GM21825 (cell line): ENCODE results near the gene CATSPER1.
"Not testable (repeated sequence)": the region's sequence is repeated elsewhere in the genome, so short reads cannot be mapped to it uniquely, and the experiment has no call there.

Experiments
- ATAC-seq: cut with Tn5 transposase; IDR thresholded peaks from one replicate; pipeline ENCODE4 v1.9.1; 2021; ENCODE audit warnings: mild to moderate bottlenecking, moderate library complexity; ENCODE audit not compliant: unreplicated experiment

Gene CATSPER1

DNA sequence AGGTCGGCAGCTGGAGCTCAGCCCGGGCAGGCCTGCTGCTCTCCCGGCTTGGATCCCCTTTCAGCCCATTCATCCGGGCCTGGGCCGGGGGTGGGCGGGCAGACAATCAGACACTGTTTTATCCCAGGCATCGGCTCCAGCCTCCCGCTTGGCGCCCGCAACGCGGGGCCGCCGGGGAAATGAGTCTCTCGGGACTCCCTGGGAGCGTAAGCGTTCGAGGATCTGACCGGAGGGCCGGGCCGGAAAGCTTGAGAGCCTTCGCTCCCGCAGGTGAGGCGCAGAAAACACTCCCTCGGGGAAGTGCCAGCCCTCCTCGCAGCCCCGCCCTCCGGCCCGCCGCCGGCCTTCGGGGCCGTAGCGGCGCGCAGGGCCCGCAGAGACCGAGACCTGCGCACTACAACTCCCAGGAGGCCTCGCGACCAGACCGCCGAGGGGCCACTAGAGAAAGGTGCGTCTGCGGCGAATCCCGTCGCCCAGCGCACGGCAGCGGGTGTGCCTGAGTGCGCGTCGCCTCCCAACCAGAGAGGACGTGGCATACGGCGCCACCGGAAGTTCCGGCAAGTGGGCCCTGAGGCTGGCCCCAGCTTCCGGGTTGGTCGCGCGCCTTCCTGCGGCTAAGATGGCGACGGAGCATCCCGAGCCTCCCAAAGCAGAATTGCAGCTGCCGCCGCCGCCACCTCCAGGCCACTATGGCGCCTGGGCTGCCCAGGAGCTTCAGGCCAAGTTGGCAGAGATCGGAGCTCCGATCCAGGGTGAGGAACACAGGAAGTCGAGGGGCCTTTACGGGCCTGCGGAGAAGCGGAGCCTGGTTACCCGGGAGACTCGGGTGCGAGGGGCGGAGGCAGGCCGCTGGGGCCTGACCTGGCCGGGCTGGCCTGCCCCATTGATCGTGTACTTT, 25.7 kb upstream of the CATSPER1 start, which contains the start of gene SF3B2:
TSS of gene SF3B2 (plus strand) at position 599 of the 898 bp plus-strand sequence. CDS start at position 620, 21 bp downstream.
- peak; percentile 94 for ATAC-seq

DNA sequence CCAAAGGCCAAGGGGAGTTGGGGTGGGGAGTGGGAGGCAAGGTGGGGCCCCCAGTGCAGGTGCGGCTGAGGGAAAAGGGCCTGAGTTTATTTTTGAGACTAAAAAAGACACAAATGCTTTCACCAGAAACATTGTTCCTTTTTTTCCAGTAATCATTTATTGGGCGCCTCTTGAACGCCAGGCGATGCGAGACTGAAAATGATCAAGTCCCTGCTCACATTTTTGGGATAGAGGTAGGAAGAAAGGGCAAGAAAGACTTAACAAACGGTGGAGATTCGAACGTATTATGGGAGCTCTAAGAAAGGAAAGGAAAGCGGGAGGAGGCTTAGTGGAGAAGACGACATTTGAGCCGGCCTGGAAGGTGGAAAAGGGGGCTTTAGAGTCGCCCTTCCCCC, 25.1 kb upstream of the CATSPER1 start:
- no peak for ATAC-seq

DNA sequence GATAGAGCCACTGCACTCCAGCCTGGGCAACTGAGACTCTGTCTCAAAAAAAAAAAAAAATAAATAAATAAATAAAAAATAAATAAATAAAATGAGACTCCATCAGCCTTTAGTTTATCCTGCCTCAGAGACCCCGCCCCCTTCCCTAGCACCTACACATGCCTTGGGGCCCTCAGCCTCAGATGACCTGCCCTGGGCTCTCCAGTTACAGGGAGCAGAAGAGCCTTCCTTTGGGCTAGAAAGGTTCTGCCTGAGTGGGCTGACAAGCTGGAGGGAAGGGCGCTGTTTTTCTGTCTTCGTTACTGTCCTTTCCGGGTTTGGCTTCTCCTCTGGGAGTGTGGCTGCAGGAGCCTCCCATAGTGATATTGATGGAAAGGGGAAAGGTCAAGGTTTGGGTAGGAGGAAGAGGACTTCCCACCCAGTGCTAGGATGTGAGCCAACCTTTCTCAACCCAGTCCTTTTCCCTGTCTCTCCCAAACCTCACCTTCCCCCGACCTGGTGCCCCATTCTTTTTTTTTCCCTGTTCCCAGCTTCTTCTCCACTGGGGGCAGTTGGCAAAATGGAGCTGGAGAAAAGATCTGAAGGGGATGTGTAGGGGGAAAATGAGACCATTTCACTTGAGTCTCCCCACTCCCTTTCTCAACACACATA, 24.4 kb upstream of the CATSPER1 start:
- ATAC-seq = no peak

DNA sequence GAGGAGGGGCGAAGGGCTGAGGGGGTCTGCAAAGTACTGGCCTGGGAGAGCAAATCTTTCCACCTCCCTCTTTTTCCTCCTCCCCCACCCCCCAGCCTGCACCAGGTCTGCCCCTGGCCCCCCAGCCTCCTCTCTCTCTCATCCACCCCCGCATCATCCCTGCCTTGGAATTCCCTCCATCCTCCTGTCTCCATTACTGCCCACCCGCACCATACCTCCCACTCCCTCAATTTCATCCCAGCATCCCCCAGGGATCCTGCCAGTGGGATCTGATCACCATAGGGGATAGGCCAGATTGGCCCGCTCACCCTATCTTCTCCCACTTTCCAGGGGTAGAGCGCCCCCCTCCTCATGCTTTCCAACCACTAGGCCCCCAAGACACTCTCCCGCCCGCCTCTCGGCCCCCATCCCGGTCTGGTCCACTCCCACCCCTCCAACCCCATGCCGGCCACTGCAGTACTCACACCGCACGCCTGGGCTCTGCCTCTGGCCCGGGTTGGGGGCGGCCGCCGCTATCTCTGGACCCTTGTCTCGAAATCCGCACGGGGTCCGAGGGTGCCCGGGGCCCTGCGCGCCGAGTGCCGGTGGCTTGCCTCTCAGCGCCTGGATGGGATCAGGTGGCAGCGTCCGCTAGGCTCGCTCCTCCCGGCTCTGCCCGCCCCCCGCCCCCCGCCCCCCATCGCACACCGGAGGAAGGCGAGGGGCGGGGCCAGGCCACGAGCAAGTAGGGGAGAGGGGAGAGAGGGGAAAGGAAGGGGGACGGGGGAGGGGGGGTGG, 22.5 kb upstream of the CATSPER1 start, which contains the start of gene GAL3ST3:
TSS of gene GAL3ST3 (minus strand) at position 615 of the 777 bp plus-strand sequence. CDS start 3,746 bp downstream, outside the sequence.
- no peak for ATAC-seq

DNA sequence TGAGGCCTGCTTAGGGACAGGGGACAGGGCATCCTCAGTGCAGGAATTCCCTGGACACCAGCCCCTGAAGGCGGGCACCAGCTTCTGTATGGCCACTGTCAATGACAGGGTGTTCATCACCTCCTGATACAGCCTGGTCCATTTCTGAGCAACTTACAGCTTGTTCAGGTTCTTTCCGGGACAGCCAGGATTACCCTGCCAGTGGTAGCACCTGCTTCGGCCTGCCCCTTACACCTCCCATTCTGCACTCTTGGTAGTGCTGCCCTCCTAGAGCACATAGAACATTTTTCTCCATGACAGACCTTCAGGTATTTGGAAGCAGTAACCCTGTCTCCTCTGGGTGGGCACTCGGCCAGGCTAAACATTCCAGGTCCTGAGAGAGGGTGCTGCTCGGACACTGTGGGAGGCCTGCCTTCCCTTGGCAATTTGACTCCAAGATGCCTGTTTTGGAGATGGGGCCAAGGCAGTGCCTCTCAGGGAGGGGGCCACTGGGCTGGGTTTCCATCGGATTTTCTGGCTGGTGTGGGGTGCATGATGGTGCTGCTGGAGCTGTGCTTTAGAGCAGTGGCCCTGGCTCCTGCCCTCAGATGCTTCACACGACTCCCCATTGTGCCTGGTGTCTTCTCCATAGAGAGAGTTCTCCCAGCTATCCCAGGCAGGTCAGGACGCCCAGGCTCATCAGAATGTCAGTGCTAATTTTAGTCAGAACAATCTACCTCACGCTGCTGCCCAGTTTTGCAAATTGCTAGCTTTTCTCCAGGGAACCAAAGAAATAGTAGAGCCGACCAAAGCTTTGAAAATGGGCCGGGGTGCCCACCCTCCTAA, 21.5 kb upstream of the CATSPER1 start:
- ATAC-seq = no peak

DNA sequence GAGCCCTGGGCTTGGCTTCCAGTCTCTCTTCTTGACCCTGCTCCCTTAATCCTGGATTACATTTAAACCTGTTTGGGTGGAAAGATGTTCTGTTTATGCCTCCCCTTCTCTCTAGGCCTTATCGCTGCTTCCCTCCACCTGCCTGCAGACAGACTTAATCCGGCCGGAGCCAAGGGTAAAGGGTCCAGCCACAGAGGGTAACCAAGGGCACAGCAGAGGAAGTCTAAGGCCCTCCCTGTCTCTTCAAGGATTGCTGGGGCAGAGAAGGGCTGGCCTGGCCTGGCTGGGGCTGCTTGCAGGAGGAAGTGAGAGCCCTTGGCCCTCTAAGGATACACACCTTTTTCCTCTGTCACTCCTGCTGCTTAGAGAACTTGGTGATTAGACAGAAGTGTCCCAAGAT, 20.6 kb upstream of the CATSPER1 start:
- ATAC-seq = no peak

DNA sequence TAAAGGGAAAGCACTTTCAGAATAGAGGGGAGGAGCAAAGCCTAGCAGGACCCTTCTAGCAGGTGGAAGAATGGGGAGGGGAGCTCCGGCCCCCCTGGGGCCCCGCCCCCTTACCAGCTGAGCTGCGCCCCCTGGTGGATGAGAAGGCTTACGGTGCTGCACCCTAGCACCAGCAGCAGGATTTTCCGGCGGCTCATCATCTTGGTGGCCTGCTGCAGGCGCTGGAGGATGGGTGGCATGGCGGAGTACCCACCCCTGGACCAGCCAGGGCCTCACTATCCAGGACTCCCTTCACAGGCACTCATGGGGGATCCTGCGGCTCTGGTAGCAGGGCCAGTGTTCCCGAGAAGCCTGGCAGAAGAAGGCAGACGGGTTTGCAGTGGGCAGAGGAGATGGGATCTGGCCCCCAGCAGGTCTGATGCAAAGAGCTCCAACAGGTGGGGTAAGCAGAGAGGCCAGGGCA, 18.9 kb upstream of the CATSPER1 start:
- ATAC-seq = peak; percentile 46

DNA sequence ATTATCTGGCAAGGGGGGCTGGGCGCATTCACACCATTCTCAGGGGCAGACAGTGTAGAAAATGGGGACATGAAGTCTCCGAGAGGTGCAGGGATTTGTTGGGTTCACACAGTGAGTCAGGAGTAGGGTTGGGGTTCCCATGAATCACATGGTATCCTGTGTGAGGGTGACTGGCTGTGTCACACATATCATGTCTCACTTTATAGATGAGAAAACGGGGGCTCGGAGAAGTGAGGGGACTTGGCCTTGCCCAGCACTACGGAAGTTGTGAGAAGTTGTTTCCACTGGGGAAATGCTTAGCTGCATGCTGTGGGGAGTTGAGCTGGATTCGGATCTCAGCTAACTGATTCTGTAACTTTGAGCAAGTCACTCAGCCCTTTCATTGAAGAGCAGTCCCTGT, 18.5 kb upstream of the CATSPER1 start:
- ATAC-seq = no peak

DNA sequence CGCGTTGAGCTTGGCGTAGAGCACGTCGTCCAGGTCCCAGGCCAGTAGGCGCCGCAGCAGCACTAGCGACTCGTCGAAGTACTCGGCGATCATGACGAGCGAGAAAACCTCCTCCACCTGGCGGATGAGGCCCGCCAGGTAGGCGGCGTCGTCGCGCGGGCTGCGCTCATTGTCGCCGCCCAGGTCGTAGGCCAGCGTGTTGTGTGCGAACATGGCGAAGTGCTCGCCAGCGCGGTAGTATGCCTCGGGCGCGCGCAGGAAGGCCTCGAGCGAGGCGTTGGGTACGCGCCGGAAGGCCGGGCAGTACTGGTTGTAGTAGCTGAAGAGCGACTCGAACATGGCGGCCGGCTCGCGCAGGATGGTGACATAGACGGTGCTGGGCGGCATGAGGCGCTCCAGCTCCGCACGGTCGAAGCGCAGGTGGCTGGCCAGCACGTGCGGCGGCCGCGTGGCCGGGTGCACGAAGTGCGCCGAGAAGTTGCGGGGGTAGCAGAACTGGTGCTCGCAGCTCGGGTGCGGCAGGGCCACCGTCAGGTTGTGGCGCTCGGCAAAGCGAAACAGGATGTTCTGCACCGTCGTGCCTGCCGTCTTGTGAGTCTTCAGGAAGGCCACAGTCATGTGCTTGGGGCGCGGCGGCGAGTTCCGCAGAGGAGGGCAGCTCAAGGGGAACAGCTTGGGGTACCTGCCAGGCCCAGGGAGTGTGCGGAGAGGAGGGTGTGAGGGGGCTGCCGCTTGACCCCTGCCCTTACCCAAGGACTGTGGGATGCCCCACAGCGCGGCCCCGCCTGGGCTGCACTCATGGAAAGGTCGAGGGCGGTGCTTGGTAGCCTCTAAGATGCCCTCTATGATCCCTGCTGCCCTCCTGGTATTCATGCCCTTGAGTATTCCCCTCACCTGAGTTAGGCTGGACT, 17.0 kb upstream of the CATSPER1 start:
- no peak for ATAC-seq

DNA sequence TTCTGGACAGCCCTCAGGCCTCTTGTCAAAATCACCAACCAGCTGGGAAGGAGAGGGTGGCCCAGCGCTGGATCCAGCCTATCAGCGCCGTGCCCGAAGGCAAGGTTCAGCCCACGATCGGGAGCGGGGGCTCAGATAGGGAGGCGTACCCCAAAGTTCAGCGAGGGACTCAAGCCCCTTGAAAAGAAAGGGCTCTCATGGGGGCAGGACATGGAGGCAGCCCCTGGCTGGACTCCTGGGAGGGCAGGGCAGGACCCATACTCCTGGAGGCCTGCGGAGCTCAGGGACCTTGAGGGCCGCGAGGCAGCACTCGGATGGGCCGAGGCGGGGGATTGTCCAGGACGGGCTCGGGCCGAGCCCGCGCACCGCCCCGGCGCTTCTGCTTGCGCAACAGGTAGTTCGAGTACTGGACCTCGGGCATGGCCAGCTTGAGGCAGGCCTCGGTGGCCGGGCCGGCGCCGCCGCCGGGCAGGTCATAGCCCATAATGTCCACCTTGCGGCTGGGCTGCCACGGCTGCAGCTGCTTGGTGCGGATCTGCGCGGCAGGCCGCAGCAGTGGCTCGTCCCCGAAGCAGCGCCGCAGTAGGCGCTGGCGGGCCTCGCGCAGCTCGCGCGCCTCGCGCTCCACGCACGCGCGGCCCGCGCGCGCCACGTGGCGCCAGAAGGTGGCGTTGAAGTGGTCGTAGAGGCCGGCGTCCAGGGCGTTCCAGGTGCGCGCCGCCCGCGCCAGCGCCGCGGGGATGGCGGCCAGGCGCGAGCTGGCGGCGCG, 16.1 kb upstream of the CATSPER1 start:
- ATAC-seq = no peak

DNA sequence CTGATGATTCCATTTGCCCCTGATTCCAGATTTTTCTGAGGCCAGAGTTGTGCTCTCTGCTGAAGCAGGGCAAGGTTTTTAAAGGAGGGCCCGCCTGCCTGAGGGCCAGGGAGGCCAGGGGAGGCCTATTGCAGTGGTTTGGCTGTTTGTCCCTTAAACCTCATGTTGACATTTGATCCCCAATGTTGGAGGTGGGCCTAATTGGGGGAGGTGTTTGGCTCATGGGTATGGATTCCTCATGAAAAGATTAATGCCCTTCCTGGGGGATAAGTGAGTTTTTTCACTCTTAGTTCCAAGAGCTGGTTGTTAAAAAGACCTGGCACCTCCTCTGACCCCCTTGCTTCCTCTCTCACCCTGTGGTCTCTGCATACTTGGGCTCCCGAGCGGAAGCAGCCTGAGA, 13.5 kb upstream of the CATSPER1 start:
- ATAC-seq = no peak

DNA sequence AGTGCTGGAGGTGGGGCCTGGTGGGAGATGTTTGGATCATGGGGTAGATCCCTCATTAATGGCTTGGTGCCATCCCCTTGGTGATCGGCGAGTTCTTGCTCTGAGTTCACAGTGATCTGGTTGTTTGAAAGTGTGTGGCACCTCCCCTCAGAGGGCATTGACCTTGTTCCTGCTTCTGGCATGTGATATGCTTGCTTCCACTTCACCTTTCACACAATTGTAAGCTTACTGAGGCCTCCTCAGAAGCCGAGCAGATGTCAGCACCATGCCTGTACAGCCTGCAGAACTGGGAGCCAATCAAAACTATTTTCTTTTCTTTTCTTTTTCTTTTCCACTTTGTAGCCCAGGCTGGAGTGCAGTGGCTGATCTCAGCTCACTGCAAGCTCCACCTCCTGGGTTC, 11.0 kb upstream of the CATSPER1 start:
- no peak for ATAC-seq

DNA sequence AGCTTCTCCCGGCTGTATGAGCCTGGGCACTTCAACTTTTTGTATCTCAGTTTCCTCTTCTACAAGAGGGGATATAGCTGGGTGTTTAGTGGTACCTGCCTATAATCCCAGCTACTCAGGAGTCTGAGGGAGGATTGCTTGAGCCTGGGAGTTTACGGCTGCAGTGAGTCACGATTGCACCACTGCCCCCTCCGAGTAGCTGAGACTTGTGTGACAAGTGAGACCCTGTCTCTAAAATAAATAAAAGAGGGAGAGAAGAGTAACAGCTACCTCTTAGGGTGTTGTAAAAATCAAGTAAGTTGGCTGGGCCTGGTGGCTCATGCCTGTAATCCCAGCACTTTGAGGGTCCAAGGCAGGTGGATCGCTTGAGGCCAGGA, 10.0 kb upstream of the CATSPER1 start:
- ATAC-seq = no peak

DNA sequence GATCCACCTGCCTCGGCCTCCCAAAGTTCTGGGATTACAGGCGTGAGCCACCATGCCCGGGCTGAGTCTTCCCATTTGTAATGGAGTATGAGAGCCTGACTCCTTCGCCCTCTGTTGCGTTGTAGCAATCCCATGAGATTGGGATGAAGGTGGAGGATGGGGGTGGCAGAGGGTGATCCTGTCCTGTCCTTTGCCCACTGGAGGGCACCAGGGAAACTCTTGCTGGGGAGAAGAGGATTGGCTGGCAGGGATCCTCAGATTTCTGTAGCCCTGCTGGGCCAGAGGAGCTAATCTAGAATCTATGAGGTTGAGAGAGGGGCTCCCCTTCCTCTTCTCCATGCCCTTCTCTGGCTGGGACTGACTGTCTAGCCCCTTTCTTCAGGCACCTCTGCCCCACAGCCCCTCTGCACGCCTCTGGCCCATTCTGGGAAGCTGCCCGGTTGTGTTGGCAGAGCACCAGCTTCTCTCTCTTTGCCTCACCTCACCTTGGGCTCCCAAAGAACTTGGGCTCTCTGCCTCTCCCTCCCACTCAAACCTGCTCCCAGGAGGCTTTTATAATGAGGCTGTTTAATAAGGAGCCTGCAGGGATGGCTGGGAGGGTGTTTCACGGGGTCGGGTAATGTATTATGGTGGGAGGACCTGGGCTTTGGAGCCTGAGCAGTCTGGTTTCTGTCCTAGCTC, 9.5 kb upstream of the CATSPER1 start:
- ATAC-seq = no peak

DNA sequence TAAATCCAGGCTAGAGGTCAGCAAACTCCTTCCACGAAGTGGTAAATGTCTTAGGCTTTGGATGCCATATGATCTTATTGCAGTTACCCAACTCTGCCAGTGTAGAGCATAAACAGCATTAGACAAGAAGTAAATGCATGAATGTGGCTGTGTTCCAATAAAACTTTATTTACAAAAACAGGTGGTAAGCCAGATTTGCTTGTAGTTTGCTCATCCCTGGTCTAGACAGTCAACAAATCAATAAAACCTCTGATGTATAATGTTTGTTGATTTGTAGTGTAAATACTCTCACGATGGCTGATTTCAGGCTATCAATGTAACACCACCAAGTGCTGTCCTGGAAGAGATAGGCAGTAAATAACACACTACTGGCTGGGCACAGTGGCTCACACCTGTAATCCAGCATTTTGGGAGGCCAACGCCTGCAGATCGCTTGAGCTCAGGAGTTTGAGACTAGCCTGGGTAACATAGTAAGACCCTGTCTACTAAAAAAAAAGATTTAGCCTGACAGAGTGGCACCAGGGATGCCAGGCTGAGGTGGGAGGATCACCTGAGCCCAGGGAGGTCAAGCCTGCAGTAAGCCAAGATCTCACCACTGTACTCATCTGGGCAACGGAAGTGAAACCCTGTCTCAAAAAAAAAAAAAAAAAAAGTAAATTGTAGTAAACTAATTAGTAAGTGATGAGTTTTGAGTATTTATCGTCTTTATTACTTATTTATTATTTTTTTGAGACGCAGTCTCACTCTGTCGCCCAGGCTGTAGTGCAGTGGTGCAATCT, 6.9 kb upstream of the CATSPER1 start:
- ATAC-seq = no peak

DNA sequence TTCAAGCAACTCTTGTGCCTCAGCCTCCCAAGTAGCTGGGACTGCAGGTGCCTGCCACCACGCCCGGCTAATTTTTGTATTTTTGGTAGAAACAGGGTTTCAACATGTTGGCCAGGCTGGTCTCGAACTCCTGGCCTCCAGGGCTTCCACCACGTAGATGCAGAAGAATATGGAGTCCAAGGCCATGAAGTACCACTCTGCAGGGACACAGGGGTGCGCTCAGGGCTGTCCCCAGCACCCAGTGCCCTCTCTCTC, 3.2 kb downstream of the CATSPER1 start:
- ATAC-seq = not testable (repeated sequence)

DNA sequence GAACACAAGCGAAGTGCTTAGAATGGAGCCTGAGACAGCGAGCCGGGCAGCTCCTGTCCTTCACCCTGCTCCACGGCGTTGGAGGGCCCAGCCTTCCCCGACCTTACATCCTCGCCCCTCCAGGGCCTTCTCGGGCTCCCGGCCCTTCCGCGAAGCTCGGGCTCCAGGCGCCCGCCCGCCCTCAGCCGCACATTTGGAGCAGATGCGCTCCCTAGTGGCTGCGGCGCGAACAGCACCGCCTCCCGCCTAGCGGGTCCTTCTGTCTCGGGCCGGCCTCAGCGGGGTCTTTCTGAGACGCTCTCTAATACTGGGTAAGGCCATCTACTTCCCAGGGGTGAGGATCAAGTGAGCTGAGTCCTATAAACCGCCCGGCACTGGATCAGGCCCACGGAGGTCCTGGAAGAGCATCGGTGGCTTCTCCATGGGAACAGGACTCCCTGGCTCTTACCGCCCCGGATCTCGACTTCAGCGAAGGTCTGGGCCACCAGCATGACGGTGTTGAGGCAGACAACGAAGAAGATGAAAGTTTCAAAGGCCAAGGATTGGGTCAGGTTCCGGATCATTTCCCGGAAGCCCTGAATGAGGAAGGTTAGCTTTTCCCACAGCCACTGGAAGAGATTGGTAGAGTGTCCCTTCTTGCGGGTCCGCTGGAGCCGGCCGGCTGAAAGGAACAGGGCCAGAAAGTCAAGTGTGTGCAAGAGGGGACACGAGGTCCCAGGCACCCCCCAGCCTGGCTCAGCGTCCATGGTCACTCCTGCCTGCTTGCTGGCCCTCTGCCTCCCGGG, 3.7 kb downstream of the CATSPER1 start:
- no peak for ATAC-seq
